GM21381 (cell line): Measurements from ENCODE around the gene DDI1.
A peak's percentile ranks its signal among the peaks of the same experiment; 100 is the strongest.
"Not testable (repeated sequence)": the region's sequence is repeated elsewhere in the genome, so short reads cannot be mapped to it uniquely, and the experiment has no call there.

Source experiments
- ATAC-seq: cut with Tn5 transposase; IDR thresholded peaks from one replicate; pipeline ENCODE4 v1.9.1; 2021; ENCODE audit warnings: mild to moderate bottlenecking, moderate library complexity; ENCODE audit not compliant: unreplicated experiment

DDI1 gene

GRCh38 chr11:104036995-104037394 is 555 bp downstream of the DDI1 start:
- no peak for ATAC-seq

- no peak for ATAC-seq
Observed at GRCh38 chr11:104041792-104042191, 5.4 kb downstream of the DDI1 start.

- ATAC-seq, result no peak
Observed at GRCh38 chr11:104043142-104043541, 6.7 kb downstream of the DDI1 start.

- no peak for ATAC-seq
Observed at GRCh38 chr11:104043678-104044239, 7.3 kb downstream of the DDI1 start.

GRCh38 chr11:104046331-104046730 is 9.9 kb downstream of the DDI1 start:
- no peak for ATAC-seq

- ATAC-seq, result not testable (repeated sequence)
Observed at GRCh38 chr11:104046858-104047257, 10.4 kb downstream of the DDI1 start.

GRCh38 chr11:104049116-104049515 is 12.7 kb downstream of the DDI1 start:
- no peak for ATAC-seq

GRCh38 chr11:104051778-104052177 is 15.3 kb downstream of the DDI1 start:
- no peak for ATAC-seq

- ATAC-seq, result no peak
Observed at GRCh38 chr11:104053743-104054478, 17.5 kb downstream of the DDI1 start.

- ATAC-seq, result no peak
Observed at GRCh38 chr11:104054911-104055529, 18.6 kb downstream of the DDI1 start.

- ATAC-seq, result no peak
Observed at GRCh38 chr11:104055596-104055995, 19.2 kb downstream of the DDI1 start.

- no peak for ATAC-seq
Observed at GRCh38 chr11:104057908-104058307, 21.5 kb downstream of the DDI1 start.

- no peak for ATAC-seq
Observed at GRCh38 chr11:104058680-104059079, 22.2 kb downstream of the DDI1 start.

GRCh38 chr11:104060004-104060794 is 23.8 kb downstream of the DDI1 start:
- ATAC-seq, result no peak

GRCh38 chr11:104060820-104061219 is 24.4 kb downstream of the DDI1 start:
- ATAC-seq, result no peak

GRCh38 chr11:104061853-104062521 is 25.5 kb downstream of the DDI1 start:
- ATAC-seq, result no peak

- no peak for ATAC-seq
Observed at GRCh38 chr11:104064034-104064630, 27.7 kb downstream of the DDI1 start.

GRCh38 chr11:104067534-104067933 is 31.1 kb downstream of the DDI1 start:
- ATAC-seq, result no peak

- ATAC-seq, result peak; percentile 67
Observed at GRCh38 chr11:104073950-104074705, 37.7 kb downstream of the DDI1 start.

- ATAC-seq, result no peak
Observed at GRCh38 chr11:104075091-104075490, 38.7 kb downstream of the DDI1 start.
